Mesendoderm (in vitro differentiated cells): ENCODE data around the gene SEC24D.

Source experiments
- DNase-seq: peaks from one replicate; pipeline ENCODE4 v3.0.0; 2013
- H2AK5ac ChIP-seq: 2 replicates; pipeline ENCODE4 v1.6.1; 2013; ENCODE audit warnings: low read length, inconsistent platforms
- H2BK120ac ChIP-seq: 2 replicates; pipeline ENCODE4 v1.6.1; 2013; ENCODE audit warnings: low read depth, mild to moderate bottlenecking, low read length, moderate library complexity, mixed read lengths
- H2BK15ac ChIP-seq: replicated peaks from 2 replicates; pipeline ENCODE4 v1.6.1; 2013; ENCODE audit warnings: low read depth, mild to moderate bottlenecking, moderate library complexity
- H2BK5ac ChIP-seq: 2 replicates; pipeline ENCODE4 v1.6.1; 2013; ENCODE audit warnings: low read length, inconsistent platforms
- H3K18ac ChIP-seq: 2 replicates; pipeline ENCODE4 v1.6.1; 2013; ENCODE audit warnings: mild to moderate bottlenecking, low read length, mixed read lengths
- H3K23ac ChIP-seq: one replicate; pipeline ENCODE4 v1.6.1; 2013; ENCODE audit warnings: low read length
- H3K27ac ChIP-seq: 2 replicates; pipeline ENCODE4 v1.5.1; 2013; ENCODE audit warnings: low read depth, mild to moderate bottlenecking, inconsistent platforms, low read length, moderate library complexity
- H3K27me3 ChIP-seq: 2 replicates; pipeline ENCODE4 v1.6.1; 2013; ENCODE audit warnings: low read length, control low read depth, mild to moderate bottlenecking, inconsistent platforms; ENCODE audit not compliant: insufficient read depth, poor library complexity
- H3K36me3 ChIP-seq: 2 replicates; pipeline ENCODE4 v1.6.1; 2013; ENCODE audit warnings: low read length, inconsistent platforms; ENCODE audit not compliant: control insufficient read depth, insufficient read depth
- H3K4ac ChIP-seq: one replicate; pipeline ENCODE4 v1.6.1; 2013; ENCODE audit warnings: low read depth, mild to moderate bottlenecking, low read length, moderate library complexity
- H3K4me1 ChIP-seq: 2 replicates; pipeline ENCODE4 v1.6.1; 2013; ENCODE audit warnings: low read depth, low read length, inconsistent platforms; ENCODE audit not compliant: control insufficient read depth
- H3K4me2 ChIP-seq: 2 replicates; pipeline ENCODE4 v1.6.1; 2013; ENCODE audit warnings: low read length
- H3K4me3 ChIP-seq: 2 replicates; pipeline ENCODE4 v1.5.1; 2013; ENCODE audit warnings: mild to moderate bottlenecking, low read length
- H3K56ac ChIP-seq: one replicate; pipeline ENCODE4 v1.6.1; 2013; ENCODE audit warnings: low read length
- H3K79me1 ChIP-seq: 2 replicates; pipeline ENCODE4 v1.6.1; 2013; ENCODE audit warnings: low read length, inconsistent platforms
- H3K79me2 ChIP-seq: 2 replicates; pipeline ENCODE4 v1.6.1; 2013; ENCODE audit warnings: mild to moderate bottlenecking, low read length; ENCODE audit not compliant: control insufficient read depth, insufficient read depth
- H3K9ac ChIP-seq: 2 replicates; pipeline ENCODE4 v1.6.1; 2013; ENCODE audit warnings: low read length, inconsistent platforms
- H4K5ac ChIP-seq: one replicate; pipeline ENCODE4 v1.6.1; 2013; ENCODE audit warnings: low read length
- H4K8ac ChIP-seq: one replicate; pipeline ENCODE4 v1.6.1; 2013; ENCODE audit warnings: low read depth, mild to moderate bottlenecking, control low read depth, low read length, moderate library complexity
- WGBS: extraction: QIAGEN DNeasy Blood & Tissue Kit; methylation state at CpG from one replicate; pipeline ENCODE4 v1.1.7; 2013; ENCODE audit warnings: low lambda C conversion rate, missing lambda C conversion rate; ENCODE audit not compliant: insufficient coverage; ENCODE audit errors: extremely low coverage; 5-methylcytosine and 5-hydroxymethylcytosine counted together

Gene SEC24D

GRCh38 chr4:118752551-118752950 is 83.4 kb downstream of the SEC24D start:
- no peak overlapping the region for H3K4me3 ChIP-seq
- H3K23ac ChIP-seq, result no peak overlapping the region
- H2BK120ac ChIP-seq, result no peak overlapping the region
- H2BK5ac ChIP-seq, result no peak overlapping the region
- H2AK5ac ChIP-seq, result no peak overlapping the region
- H3K27ac ChIP-seq, result no peak overlapping the region
- H3K18ac ChIP-seq, result no peak overlapping the region
- no peaks in the 10 kb centered on the region for H3K4me1 ChIP-seq
- no peak for DNase-seq
- no peaks in the 10 kb centered on the region for H3K27me3 ChIP-seq
- WGBS, result no CpG with 5 or more reads among the region's 2 CpGs
- no peaks in the 10 kb centered on the region for H3K79me1 ChIP-seq
- H3K36me3 ChIP-seq, result peaks cover 1% of the 10 kb centered on the region
- H4K8ac ChIP-seq, result no peak overlapping the region
- no peak overlapping the region for H3K4ac ChIP-seq
- H3K9ac ChIP-seq, result no peak overlapping the region
- no peak overlapping the region for H2BK15ac ChIP-seq
- H4K5ac ChIP-seq, result no peak overlapping the region
- no peak overlapping the region for H3K56ac ChIP-seq
- H3K4me2 ChIP-seq, result no peak overlapping the region
- no peaks in the 10 kb centered on the region for H3K79me2 ChIP-seq

- no CpG with 5 or more reads among the region's 2 CpGs for WGBS
- DNase-seq, result no peak
Measured at GRCh38 chr4:118751629-118752323, 84.2 kb downstream of the SEC24D start.

GRCh38 chr4:118749347-118749988 is 86.5 kb downstream of the SEC24D start:
- no CpG with 5 or more reads among the region's 5 CpGs for WGBS
- no peak overlapping the region for H4K8ac ChIP-seq

More at GRCh38 chr4:118751629-118752323, 84.2 kb downstream of the SEC24D start:
- Histone ChIP-seq H3K4me2 (no peak overlapping the region), H3K18ac (no peak overlapping the region), H3K27me3 (no peaks in the 10 kb centered on the region), H3K79me1 (no peaks in the 10 kb centered on the region), H2AK5ac (no peak overlapping the region), H3K36me3 (peaks cover 1% of the 10 kb centered on the region), H3K23ac (no peak overlapping the region), H3K9ac (no peak overlapping the region), H2BK120ac (no peak overlapping the region), H3K56ac (no peak overlapping the region), H3K4ac (no peak overlapping the region), H2BK5ac (no peak overlapping the region), H3K27ac (no peak overlapping the region), H3K79me2 (no peaks in the 10 kb centered on the region), H3K4me1 (no peaks in the 10 kb centered on the region), H3K4me3 (no peak overlapping the region), H2BK15ac (no peak overlapping the region), H4K5ac (no peak overlapping the region), H4K8ac (no peak overlapping the region)

GRCh38 chr4:118746251-118746919 is 89.5 kb downstream of the SEC24D start:
- no peak overlapping the region for H3K56ac ChIP-seq
- H3K36me3 ChIP-seq, result peaks cover 2% of the 10 kb centered on the region
- no peak overlapping the region for H3K18ac ChIP-seq
- H3K4me2 ChIP-seq, result no peak overlapping the region
- WGBS, result no CpG with 5 or more reads among the region's 2 CpGs
- no peaks in the 10 kb centered on the region for H3K4me1 ChIP-seq
- H2BK5ac ChIP-seq, result no peak overlapping the region
- no peak overlapping the region for H2BK15ac ChIP-seq
- no peak overlapping the region for H3K9ac ChIP-seq
- H3K27ac ChIP-seq, result no peak overlapping the region
- no peak overlapping the region for H3K23ac ChIP-seq
- no peak overlapping the region for H4K5ac ChIP-seq
- H2BK120ac ChIP-seq, result no peak overlapping the region
- no peak overlapping the region for H4K8ac ChIP-seq
- no peaks in the 10 kb centered on the region for H3K27me3 ChIP-seq
- no peaks in the 10 kb centered on the region for H3K79me2 ChIP-seq
- no peak overlapping the region for H3K4me3 ChIP-seq
- no peak for DNase-seq
- H3K79me1 ChIP-seq, result no peaks in the 10 kb centered on the region
- H2AK5ac ChIP-seq, result no peak overlapping the region
- no peak overlapping the region for H3K4ac ChIP-seq

More at GRCh38 chr4:118749347-118749988, 86.5 kb downstream of the SEC24D start:
- no peaks in the 10 kb centered on the region for H3K79me2 ChIP-seq
- H3K4me2 ChIP-seq, result no peak overlapping the region
- H2BK15ac ChIP-seq, result no peak overlapping the region
- H3K56ac ChIP-seq, result no peak overlapping the region
- H3K27ac ChIP-seq, result no peak overlapping the region
- H3K36me3 ChIP-seq, result peaks cover 1% of the 10 kb centered on the region
- no peak overlapping the region for H3K4me3 ChIP-seq
- H3K79me1 ChIP-seq, result no peaks in the 10 kb centered on the region
- H2AK5ac ChIP-seq, result no peak overlapping the region
- no peak overlapping the region for H4K5ac ChIP-seq
- no peaks in the 10 kb centered on the region for H3K27me3 ChIP-seq
- H2BK5ac ChIP-seq, result no peak overlapping the region
- H2BK120ac ChIP-seq, result no peak overlapping the region
- H3K4me1 ChIP-seq, result no peaks in the 10 kb centered on the region
- H3K18ac ChIP-seq, result no peak overlapping the region
- H3K9ac ChIP-seq, result no peak overlapping the region
- no peak for DNase-seq
- no peak overlapping the region for H3K23ac ChIP-seq
- H3K4ac ChIP-seq, result no peak overlapping the region

GRCh38 chr4:118745357-118745756 is 90.6 kb downstream of the SEC24D start:
- WGBS, result no CpG with 5 or more reads among the region's 3 CpGs
- no peak overlapping the region for H3K4ac ChIP-seq
- H3K79me2 ChIP-seq, result no peaks in the 10 kb centered on the region
- H3K27ac ChIP-seq, result no peak overlapping the region
- no peak overlapping the region for H3K4me2 ChIP-seq
- H3K23ac ChIP-seq, result no peak overlapping the region
- no peak overlapping the region for H3K4me3 ChIP-seq
- no peak for DNase-seq
- H4K8ac ChIP-seq, result no peak overlapping the region
- H3K27me3 ChIP-seq, result no peaks in the 10 kb centered on the region
- no peak overlapping the region for H3K56ac ChIP-seq
- H2BK120ac ChIP-seq, result no peak overlapping the region
- H2BK15ac ChIP-seq, result no peak overlapping the region
- H3K18ac ChIP-seq, result no peak overlapping the region
- peaks cover 2% of the 10 kb centered on the region for H3K36me3 ChIP-seq
- no peak overlapping the region for H2BK5ac ChIP-seq
- H2AK5ac ChIP-seq, result no peak overlapping the region
- no peaks in the 10 kb centered on the region for H3K4me1 ChIP-seq
- no peaks in the 10 kb centered on the region for H3K79me1 ChIP-seq
- H4K5ac ChIP-seq, result no peak overlapping the region
- H3K9ac ChIP-seq, result no peak overlapping the region
